ENCODE data around the gene SYNE2.

- TF ChIP-seq POLR2AphosphoS5 (IDR thresholded peaks at IDR 0.05; ENCODE audit: borderline replicate concordance, low read depth, low read length) (no peak), EZH2 (IDR thresholded peaks at IDR 0.05) (no peak), FOXP2 (optimal IDR thresholded peaks at IDR 0.05; ENCODE audit: control extremely low read depth, extremely low read length, insufficient read depth) (no peak)
Observed at GRCh38 chr14:64082837-64083236, 230.0 kb downstream of the SYNE2 start.
